NCI-H345 (cell line): Measurements from ENCODE around the gene EXOC2.
A peak's percentile ranks its signal among the peaks of the same experiment; 100 is the strongest.
"Not testable (repeated sequence)": the region's sequence is repeated elsewhere in the genome, so short reads cannot be mapped to it uniquely, and the experiment has no call there.

Experiments
- DNase-seq: peaks from one replicate; lab custom pipeline; 2025; lab: John Stamatoyannopoulos, UW

EXOC2 gene

GRCh38 chr6:709471-710056, 16.6 kb upstream of the EXOC2 start:
- no peak for DNase-seq

GRCh38 chr6:708237-708598, 15.3 kb upstream of the EXOC2 start:
- DNase-seq, result no peak

GRCh38 chr6:707576-708236, 14.8 kb upstream of the EXOC2 start:
- DNase-seq, result no peak

GRCh38 chr6:706819-707381, 14.0 kb upstream of the EXOC2 start:
- no peak for DNase-seq

GRCh38 chr6:706146-706545, 13.2 kb upstream of the EXOC2 start:
- DNase-seq, result no peak

GRCh38 chr6:705047-705446, 12.1 kb upstream of the EXOC2 start:
- DNase-seq, result no peak

- no peak for DNase-seq
These were observed 11.1 kb upstream of the EXOC2 start for GRCh38 chr6:704046-704445.

GRCh38 chr6:703552-703951, 10.6 kb upstream of the EXOC2 start:
- no peak for DNase-seq

GRCh38 chr6:701700-702479, 9.0 kb upstream of the EXOC2 start:
- no peak for DNase-seq

- DNase-seq, result no peak
These were observed 8.3 kb upstream of the EXOC2 start for GRCh38 chr6:701215-701614.

GRCh38 chr6:700490-700889, 7.6 kb upstream of the EXOC2 start:
- no peak for DNase-seq

- no peak for DNase-seq
These were observed 6.4 kb upstream of the EXOC2 start for GRCh38 chr6:699319-699718.

- not testable (repeated sequence) for DNase-seq
These were observed 1.6 kb upstream of the EXOC2 start for GRCh38 chr6:694431-695126.

GRCh38 chr6:693723-694009, 727 bp upstream of the EXOC2 start:
- no peak for DNase-seq

GRCh38 chr6:692356-692851, 535 bp downstream of the EXOC2 start:
- peak; percentile 33 for DNase-seq

- DNase-seq, result no peak
These were observed 3.7 kb downstream of the EXOC2 start for GRCh38 chr6:689223-689622.

- DNase-seq, result no peak
These were observed 6.4 kb downstream of the EXOC2 start for GRCh38 chr6:686497-686896.

GRCh38 chr6:684831-685636, 7.9 kb downstream of the EXOC2 start:
- no peak for DNase-seq

GRCh38 chr6:683742-684440, 9.0 kb downstream of the EXOC2 start:
- DNase-seq, result no peak

GRCh38 chr6:680666-681340, 12.1 kb downstream of the EXOC2 start:
- DNase-seq, result no peak
